GM21515 (cell line): Measurements from ENCODE around the gene ETFA.
"Not testable (repeated sequence)": the region's sequence is repeated elsewhere in the genome, so short reads cannot be mapped to it uniquely, and the experiment has no call there.

ENCODE experiments used
- ATAC-seq: cut with Tn5 transposase; IDR thresholded peaks from one replicate; pipeline ENCODE4 v1.9.1; 2021; ENCODE audit not compliant: unreplicated experiment

Gene ETFA

GRCh38 chr15:76282465-76282864, 28.8 kb downstream of the ETFA start:
- ATAC-seq: no peak

- no peak for ATAC-seq
These were observed 32.6 kb downstream of the ETFA start for GRCh38 chr15:76278651-76279050.

GRCh38 chr15:76274821-76275220, 36.4 kb downstream of the ETFA start:
- ATAC-seq: no peak

GRCh38 chr15:76274226-76274625, 37.0 kb downstream of the ETFA start:
- ATAC-seq: no peak

- ATAC-seq: no peak
These were observed 40.4 kb downstream of the ETFA start for GRCh38 chr15:76270876-76271275.

GRCh38 chr15:76267077-76267476, 44.2 kb downstream of the ETFA start:
- no peak for ATAC-seq

GRCh38 chr15:76265769-76266168, 45.5 kb downstream of the ETFA start:
- ATAC-seq: not testable (repeated sequence)

- no peak for ATAC-seq
These were observed 50.9 kb downstream of the ETFA start for GRCh38 chr15:76260246-76260938.

- no peak for ATAC-seq
These were observed 51.9 kb downstream of the ETFA start for GRCh38 chr15:76259392-76259791.

- no peak for ATAC-seq
These were observed 52.8 kb downstream of the ETFA start for GRCh38 chr15:76258460-76258859.

GRCh38 chr15:76253691-76254473, 57.4 kb downstream of the ETFA start:
- no peak for ATAC-seq

GRCh38 chr15:76252249-76252648, 59.0 kb downstream of the ETFA start:
- no peak for ATAC-seq

- no peak for ATAC-seq
These were observed 59.6 kb downstream of the ETFA start for GRCh38 chr15:76251717-76252116.

- no peak for ATAC-seq
These were observed 66.1 kb downstream of the ETFA start for GRCh38 chr15:76245072-76245610.

- ATAC-seq: no peak
These were observed 71.5 kb downstream of the ETFA start for GRCh38 chr15:76239786-76240185.

GRCh38 chr15:76236350-76236749, 74.9 kb downstream of the ETFA start:
- no peak for ATAC-seq

GRCh38 chr15:76235186-76235826, 76.0 kb downstream of the ETFA start:
- no peak for ATAC-seq

GRCh38 chr15:76234337-76234889, 76.9 kb downstream of the ETFA start:
- ATAC-seq: no peak

GRCh38 chr15:76233921-76234320, 77.3 kb downstream of the ETFA start:
- no peak for ATAC-seq

GRCh38 chr15:76229266-76229665, 82.0 kb downstream of the ETFA start:
- ATAC-seq: no peak

GRCh38 chr15:76223521-76223920, 87.7 kb downstream of the ETFA start:
- no peak for ATAC-seq
